HepG2 (cell line): Measurements from ENCODE around the gene YPEL5. TPM values are rescaled to one million over a fixed set of nuclear protein-coding genes. Genes with fewer than 3 reads are reported as not detected.

Experiments used
- ARID4A ChIP-seq: sonication (generic); formaldehyde crosslinking; IDR thresholded peaks from 2 replicates; pipeline ENCODE4 v1.5.0; 2020; ENCODE audit warnings: mild to moderate bottlenecking, missing genetic modification reagents, borderline replicate concordance
- XRCC5 ChIP-seq: fragments of 200-400 bp; formaldehyde crosslinking; optimal IDR thresholded peaks from 2 replicates; pipeline ENCODE3; 2017; ENCODE audit warnings: mild to moderate bottlenecking, low read length
- ZMAT3 ChIP-seq: sonication (generic); formaldehyde crosslinking; conservative IDR thresholded peaks from 2 replicates; pipeline ENCODE4 v1.7.0; 2021; ENCODE audit warnings: missing genetic modification reagents
- ZNF326 ChIP-seq: sonication (generic); formaldehyde crosslinking; IDR thresholded peaks from 2 replicates; pipeline ENCODE4 v1.4.0; 2020; ENCODE audit warnings: missing genetic modification reagents, borderline replicate concordance
- ZNF572 ChIP-seq: sonication (generic); formaldehyde crosslinking; IDR thresholded peaks from 2 replicates; pipeline ENCODE4 v1.5.1; 2020; ENCODE audit warnings: mild to moderate bottlenecking, missing genetic modification reagents
- polyA plus RNA-seq, 8 experiments: library from polyadenylated mRNA; depleted of rRNA in 3 of 8; stranded (reverse) in 7 of 8; unstranded in 1 of 8; fragments of >200 nt; fragmentation: Illumina TruSeq in 4 of 8; extraction: Trizol in 4 of 8; gene quantifications; 2 replicates each; pipeline versions ENCODE4 v1.2.1 to v1.2.3, GENCODE V29; 2011 to 2016; ENCODE audit warnings: low read depth in 4 of 8, missing spikeins in 1 of 8, mixed read lengths in 1 of 8; ENCODE audit not compliant: insufficient read depth in 1 of 8
- total RNA-seq, 5 experiments: library from RNA; depleted of rRNA; stranded (reverse); fragments of >200 nt; fragmentation: Illumina TruSeq; extraction: Trizol; gene quantifications; 2 replicates each; pipeline ENCODE4 v1.2.3, GENCODE V29; 2016; ENCODE audit warnings: low read depth in 1 of 5
- TF ChIP-seq, protein P1 (sequence below): sonication (generic); formaldehyde crosslinking; IDR thresholded peaks from 2 replicates; pipeline ENCODE4 v1.5.0; 2020; ENCODE audit warnings: mild to moderate bottlenecking, missing genetic modification reagents, moderate library complexity
- TF ChIP-seq, protein P2 (sequence below): sonication (generic); formaldehyde crosslinking; conservative IDR thresholded peaks from 2 replicates; pipeline ENCODE4 v1.4.0; 2020; ENCODE audit warnings: missing genetic modification reagents
- TF ChIP-seq, protein P3 (sequence below), 2 experiments: sonication (generic) in 1 of 2; formaldehyde crosslinking in 1 of 2; IDR thresholded peaks; 2 replicates each; pipeline versions ENCODE4 v1.4.0 to v1.6.1; 2016 to 2020; ENCODE audit warnings: borderline replicate concordance in 1 of 2, low read depth in 1 of 2, mild to moderate bottlenecking in 1 of 2, missing genetic modification reagents in 1 of 2
- TF ChIP-seq, protein P4 (sequence below): IDR thresholded peaks from 2 replicates; pipeline ENCODE4 v1.6.1; 2016; ENCODE audit warnings: missing biosample characterization, missing genetic modification reagents, low read depth

Gene YPEL5
- total and polyA plus RNA-seq, 2 of the 13 experiments (the other 11 are each of a cell fraction or from before 2014, with no cell fraction given): 12.7 to 49.7 TPM

GRCh38 chr2:30155202-30155601 is 8.4 kb downstream of the YPEL5 start (continued):
- TF ChIP-seq, protein P1, sequence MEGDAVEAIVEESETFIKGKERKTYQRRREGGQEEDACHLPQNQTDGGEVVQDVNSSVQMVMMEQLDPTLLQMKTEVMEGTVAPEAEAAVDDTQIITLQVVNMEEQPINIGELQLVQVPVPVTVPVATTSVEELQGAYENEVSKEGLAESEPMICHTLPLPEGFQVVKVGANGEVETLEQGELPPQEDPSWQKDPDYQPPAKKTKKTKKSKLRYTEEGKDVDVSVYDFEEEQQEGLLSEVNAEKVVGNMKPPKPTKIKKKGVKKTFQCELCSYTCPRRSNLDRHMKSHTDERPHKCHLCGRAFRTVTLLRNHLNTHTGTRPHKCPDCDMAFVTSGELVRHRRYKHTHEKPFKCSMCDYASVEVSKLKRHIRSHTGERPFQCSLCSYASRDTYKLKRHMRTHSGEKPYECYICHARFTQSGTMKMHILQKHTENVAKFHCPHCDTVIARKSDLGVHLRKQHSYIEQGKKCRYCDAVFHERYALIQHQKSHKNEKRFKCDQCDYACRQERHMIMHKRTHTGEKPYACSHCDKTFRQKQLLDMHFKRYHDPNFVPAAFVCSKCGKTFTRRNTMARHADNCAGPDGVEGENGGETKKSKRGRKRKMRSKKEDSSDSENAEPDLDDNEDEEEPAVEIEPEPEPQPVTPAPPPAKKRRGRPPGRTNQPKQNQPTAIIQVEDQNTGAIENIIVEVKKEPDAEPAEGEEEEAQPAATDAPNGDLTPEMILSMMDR (CRISPR knock-in tag): no peak
- TF ChIP-seq, protein P2, sequence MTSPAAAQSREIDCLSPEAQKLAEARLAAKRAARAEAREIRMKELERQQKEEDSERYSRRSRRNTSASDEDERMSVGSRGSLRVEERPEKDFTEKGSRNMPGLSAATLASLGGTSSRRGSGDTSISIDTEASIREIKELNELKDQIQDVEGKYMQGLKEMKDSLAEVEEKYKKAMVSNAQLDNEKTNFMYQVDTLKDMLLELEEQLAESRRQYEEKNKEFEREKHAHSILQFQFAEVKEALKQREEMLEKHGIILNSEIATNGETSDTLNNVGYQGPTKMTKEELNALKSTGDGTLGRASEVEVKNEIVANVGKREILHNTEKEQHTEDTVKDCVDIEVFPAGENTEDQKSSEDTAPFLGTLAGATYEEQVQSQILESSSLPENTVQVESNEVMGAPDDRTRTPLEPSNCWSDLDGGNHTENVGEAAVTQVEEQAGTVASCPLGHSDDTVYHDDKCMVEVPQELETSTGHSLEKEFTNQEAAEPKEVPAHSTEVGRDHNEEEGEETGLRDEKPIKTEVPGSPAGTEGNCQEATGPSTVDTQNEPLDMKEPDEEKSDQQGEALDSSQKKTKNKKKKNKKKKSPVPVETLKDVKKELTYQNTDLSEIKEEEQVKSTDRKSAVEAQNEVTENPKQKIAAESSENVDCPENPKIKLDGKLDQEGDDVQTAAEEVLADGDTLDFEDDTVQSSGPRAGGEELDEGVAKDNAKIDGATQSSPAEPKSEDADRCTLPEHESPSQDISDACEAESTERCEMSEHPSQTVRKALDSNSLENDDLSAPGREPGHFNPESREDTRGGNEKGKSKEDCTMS (CRISPR knock-in tag): no peak
- TF ChIP-seq, protein P3, sequence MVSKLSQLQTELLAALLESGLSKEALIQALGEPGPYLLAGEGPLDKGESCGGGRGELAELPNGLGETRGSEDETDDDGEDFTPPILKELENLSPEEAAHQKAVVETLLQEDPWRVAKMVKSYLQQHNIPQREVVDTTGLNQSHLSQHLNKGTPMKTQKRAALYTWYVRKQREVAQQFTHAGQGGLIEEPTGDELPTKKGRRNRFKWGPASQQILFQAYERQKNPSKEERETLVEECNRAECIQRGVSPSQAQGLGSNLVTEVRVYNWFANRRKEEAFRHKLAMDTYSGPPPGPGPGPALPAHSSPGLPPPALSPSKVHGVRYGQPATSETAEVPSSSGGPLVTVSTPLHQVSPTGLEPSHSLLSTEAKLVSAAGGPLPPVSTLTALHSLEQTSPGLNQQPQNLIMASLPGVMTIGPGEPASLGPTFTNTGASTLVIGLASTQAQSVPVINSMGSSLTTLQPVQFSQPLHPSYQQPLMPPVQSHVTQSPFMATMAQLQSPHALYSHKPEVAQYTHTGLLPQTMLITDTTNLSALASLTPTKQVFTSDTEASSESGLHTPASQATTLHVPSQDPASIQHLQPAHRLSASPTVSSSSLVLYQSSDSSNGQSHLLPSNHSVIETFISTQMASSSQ (IDR thresholded peaks at IDR 0.05; ENCODE audit: low read depth): no peak
- TF ChIP-seq, protein P3 (CRISPR knock-in tag; IDR thresholded peaks at IDR 0.05; ENCODE audit: borderline replicate concordance): no peak
- TF ChIP-seq, protein P4, sequence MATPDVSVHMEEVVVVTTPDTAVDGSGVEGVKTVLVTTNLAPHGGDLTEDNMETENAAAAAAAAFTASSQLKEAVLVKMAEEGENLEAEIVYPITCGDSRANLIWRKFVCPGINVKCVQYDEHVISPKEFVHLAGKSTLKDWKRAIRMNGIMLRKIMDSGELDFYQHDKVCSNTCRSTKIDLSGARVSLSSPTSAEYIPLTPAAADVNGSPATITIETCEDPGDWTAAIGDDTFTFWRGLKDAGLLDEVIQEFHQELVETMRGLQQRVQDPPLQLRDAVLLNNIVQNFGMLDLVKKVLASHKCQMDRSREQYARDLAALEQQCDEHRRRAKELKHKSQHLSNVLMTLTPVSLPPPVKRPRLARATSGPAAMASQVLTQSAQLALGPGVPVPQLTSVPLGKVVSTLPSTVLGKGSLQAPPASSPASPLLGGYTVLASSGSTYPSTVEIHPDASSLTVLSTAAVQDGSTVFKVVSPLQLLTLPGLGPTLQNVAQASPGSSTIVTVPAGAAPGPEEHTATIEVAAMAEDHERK: no peak
- TF ChIP-seq ZNF572: no peak
- TF ChIP-seq XRCC5: no peak
- TF ChIP-seq ARID4A (CRISPR knock-in tag): no peak
- TF ChIP-seq ZMAT3 (CRISPR knock-in tag): no peak
- no peak for TF ChIP-seq ZNF326 (CRISPR knock-in tag)
